NOMO-1 treated with dmso at 0.1 percent for 144 hours (cell line): ENCODE measurements around the gene PCNT.
"Not testable (repeated sequence)": the region's sequence is repeated elsewhere in the genome, so short reads cannot be mapped to it uniquely, and the experiment has no call there.

Source experiments
- DNase-seq: peaks from one replicate; lab custom pipeline; 2025; ENCODE audit not compliant: unreplicated experiment; lab: John Stamatoyannopoulos, UW

Gene PCNT

DNA sequence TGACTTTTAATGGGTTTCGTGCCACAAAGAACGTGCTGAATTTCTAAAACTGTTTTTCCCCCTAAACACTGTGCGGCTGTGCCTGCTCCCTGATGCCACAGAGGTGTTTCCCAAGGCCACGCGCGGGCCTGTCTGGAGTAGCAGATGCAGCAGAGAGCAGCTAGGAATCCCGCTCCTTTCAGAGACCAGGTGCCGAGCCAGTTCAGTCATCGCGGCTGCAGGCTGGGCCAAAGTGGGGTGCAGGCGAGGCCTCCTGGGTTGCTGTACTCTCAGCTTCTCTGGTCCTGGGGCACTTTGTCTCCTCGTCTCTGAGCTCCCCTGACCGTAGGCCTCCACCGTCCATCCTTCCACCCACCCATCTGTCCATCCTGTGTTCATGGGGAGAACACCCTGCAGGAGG, 117.4 kb downstream of the PCNT start:
- DNase-seq: no peak

DNA sequence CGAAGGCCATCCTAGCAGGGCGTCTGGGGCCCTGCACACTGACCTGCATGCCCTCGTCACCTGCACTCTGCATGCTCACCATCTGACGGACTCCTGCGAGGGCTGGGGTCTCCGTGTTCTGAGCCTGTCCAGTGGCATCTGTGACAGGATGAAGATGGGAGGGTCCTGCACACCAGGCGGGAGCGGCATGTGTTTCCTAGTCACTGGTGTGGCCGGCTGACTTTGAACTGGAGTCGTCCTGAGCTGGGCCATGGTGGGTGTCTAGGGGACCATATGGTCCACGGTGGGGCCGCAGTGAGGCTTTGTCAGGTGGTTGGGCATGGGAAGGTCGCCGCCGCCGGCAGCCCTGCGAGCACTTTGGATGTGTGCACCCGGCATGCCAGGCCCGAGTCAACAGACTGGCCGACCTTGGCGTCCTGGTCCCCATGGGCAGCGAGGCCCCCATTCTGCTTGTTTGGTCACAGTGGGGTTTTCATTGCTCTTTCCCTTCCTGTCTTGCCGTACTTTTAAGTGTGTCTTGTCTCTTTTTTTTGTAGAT, 118.1 kb downstream of the PCNT start:
- no peak for DNase-seq

DNA sequence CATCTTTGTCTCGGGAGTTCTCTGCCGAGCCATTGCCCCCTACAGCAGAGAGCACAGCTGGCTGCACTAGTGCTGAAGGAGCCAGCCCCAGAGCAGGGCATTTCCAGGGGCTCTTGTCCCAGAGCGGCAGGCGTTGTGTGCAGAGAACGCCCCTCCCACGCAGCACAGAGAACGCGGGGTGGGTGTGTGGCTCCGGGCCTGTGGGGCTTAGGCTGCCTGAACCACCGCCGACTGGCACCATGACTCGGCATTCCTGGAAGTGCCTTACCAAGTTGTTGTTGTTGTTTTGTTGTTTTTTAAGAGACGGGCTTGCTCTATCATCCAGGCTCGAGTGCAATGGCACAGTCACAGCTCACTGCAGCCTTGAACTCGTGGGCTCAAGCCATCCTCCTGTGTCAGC, 119.0 kb downstream of the PCNT start:
- no peak for DNase-seq

DNA sequence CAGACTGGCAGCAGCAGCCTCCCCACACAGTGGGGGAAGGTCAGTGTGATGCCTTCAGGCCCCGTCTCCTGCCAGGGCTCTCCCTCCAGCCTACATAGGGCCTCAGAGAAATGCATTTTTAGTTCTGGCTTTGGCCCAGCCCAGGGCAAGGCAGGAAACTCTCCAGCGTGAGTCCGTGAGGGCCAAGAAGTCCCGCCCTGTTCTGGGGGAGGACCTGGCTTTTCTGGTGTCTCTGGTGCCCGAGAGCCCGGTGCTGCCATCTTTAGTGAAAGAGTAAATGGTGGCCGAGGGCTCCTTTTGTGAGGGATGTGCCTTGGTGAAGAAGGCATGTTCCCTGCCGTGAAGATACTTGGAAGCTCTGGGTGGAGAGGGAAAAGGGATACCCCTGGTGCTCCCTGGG, 120.0 kb downstream of the PCNT start:
- no peak for DNase-seq

- no peak for DNase-seq
Observed at GRCh38 chr21:46448108-46448507, 124.2 kb downstream of the PCNT start.

DNA sequence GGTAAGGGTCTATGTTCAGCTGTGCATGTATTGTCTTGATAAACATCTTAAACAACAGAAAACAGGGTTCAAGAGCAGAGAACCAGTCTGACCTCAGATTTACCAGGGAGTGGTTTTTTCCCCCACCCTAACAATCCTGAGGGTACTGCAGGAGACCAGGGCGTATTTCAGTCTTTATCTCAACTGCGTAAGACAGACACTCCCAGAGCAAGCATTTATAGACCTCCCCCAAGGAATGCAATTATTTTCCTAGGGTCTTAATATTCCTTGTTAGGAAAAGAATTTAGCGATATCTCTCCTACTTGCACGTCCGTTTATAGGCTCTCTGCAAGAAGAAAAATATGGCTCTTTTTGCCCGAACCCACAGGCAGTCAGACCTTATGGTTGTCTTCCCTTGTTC, 124.9 kb downstream of the PCNT start:
- DNase-seq: not testable (repeated sequence)

- no peak for DNase-seq
Observed at GRCh38 chr21:46452710-46453109, 128.8 kb downstream of the PCNT start.

GRCh38 chr21:46454142-46454541, 130.2 kb downstream of the PCNT start:
- no peak for DNase-seq

- DNase-seq: no peak
Observed at GRCh38 chr21:46454634-46455390, 130.9 kb downstream of the PCNT start.

- DNase-seq: no peak
Observed at GRCh38 chr21:46455575-46456385, 131.8 kb downstream of the PCNT start.

- no peak for DNase-seq
Observed at GRCh38 chr21:46456750-46457149, 132.8 kb downstream of the PCNT start.

DNA sequence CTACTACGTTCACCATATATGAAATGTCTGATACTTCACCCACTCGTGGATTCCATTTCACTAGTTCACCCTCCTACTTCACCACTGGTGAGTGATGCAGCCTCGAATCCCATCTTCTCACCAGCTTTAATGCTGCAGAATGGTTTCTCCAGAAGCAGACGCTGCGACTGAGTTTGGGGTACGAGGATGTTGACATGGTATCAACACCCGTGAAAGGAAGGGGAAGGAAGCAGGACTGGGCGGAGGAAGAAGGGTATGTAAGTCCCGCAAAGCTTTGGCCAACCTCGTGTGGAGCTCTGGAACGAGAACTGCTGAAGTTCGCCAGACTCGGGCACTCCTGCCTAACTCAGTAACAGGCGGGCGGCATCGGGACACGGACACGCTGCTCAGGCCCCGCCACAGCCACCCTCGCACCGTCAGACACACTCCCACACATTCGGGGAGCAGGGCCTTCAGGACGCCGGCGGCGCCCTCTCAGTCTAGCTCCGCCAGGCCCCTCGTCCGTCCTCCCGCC, 133.9 kb downstream of the PCNT start:
- DNase-seq: peak; percentile 64

DNA sequence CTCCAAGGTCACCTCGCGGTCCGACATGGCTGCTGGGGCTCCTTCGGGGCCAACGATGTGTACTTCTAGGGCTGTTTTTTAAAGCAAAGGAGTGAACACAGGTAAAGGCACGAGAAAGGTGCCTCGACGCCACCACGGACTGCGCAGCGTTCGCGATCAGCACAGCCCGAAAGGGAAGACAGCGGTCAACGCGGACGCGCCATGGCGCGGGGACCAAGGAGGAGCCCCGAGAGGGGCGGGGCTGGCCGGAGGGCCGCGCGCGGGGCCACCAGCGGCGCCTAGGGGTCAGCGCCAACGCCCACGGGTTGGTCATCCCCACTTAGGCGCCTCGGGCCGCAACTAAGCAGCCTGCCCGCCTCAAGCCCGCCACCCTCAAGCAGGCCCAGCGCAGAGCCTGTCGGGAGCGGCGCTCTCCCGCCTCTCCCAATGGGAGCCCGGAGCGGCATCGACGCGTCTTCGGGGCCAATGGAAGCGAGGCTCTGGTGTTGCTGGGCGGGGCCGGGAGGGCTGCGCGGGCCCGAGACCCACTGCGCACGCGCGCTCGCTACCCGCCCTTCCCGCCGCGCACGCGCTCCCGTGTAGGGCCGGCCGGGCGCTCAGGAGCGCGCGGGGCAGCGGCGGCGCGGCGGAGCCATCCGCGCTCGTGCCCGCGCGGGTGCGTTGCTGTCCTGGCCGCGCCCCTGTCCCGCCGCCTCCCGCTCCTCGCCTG, 134.5 kb downstream of the PCNT start, which contains the start of gene DIP2A:
Gene DIP2A (plus strand): TSS at position 577 of the 709 bp plus-strand sequence. CDS start 241 bp downstream, outside the sequence.
- DNase-seq: peak; percentile 92

GRCh38 chr21:46459024-46459355, 135.0 kb downstream of the PCNT start:
- no peak for DNase-seq

DNA sequence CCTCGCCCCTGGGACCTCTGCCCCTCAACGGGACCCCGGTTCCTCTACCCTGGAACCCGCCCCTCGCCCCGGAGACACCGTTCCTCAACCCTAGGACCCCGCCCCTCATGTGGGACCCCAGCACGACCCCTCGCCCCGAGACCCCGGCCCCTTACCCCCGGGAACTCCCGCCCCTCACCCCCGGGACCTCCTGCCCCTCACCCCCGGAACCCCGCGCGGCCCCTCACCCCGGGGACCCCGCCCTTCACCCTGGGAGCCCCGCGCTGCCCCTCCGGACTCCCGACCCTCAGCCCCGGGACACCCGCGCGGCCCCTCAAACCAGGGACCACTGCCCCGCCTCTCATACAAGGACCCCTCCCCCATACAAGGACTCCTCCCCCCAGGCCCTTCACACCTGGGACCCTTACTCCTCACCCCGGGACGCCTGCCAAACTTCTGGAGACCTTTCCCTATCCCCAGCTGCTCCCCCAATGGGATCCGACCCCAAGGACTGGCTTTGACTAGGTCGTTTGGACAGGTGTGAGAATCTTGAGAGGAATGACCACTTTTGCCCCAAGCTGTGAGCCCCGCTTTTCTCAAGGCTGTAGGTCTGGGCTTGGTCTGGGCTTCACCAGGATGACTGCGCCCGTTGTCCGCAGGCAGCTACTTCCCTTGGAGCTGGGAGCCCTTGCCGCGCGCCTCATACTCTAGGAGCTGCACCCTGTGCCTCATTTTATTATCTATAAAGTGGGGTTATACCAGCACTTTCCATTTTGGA, 135.6 kb downstream of the PCNT start:
- DNase-seq: peak; percentile 3

GRCh38 chr21:46461909-46462308, 138.0 kb downstream of the PCNT start:
- no peak for DNase-seq

DNA sequence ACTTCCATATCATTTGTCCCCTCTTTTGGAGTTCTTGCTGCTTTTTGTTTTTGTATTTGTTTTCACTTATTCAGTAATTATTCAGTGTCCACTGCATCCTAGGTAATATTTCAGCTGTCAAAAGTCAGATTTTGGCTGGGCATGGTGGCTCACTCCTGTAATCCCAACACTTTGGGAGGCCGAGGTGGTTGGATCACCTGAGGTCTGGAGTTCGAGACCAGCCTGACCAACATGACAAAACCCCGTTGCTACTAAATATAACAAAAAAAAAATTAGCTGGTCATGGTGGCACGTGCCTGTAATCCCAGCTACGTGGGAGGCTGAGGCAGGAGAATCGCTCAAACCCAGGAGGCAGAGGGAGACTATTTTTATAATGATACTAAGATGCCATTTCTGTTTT, 141.2 kb downstream of the PCNT start:
- DNase-seq: not testable (repeated sequence)

- peak; percentile 0 for DNase-seq
Observed at GRCh38 chr21:46465651-46466050, 141.7 kb downstream of the PCNT start.

GRCh38 chr21:46468108-46468774, 144.3 kb downstream of the PCNT start:
- DNase-seq: no peak

GRCh38 chr21:46469275-46469674, 145.3 kb downstream of the PCNT start:
- DNase-seq: no peak
